ENCODE data around the gene B4GALT3.

B4GALT3 gene

DNA sequence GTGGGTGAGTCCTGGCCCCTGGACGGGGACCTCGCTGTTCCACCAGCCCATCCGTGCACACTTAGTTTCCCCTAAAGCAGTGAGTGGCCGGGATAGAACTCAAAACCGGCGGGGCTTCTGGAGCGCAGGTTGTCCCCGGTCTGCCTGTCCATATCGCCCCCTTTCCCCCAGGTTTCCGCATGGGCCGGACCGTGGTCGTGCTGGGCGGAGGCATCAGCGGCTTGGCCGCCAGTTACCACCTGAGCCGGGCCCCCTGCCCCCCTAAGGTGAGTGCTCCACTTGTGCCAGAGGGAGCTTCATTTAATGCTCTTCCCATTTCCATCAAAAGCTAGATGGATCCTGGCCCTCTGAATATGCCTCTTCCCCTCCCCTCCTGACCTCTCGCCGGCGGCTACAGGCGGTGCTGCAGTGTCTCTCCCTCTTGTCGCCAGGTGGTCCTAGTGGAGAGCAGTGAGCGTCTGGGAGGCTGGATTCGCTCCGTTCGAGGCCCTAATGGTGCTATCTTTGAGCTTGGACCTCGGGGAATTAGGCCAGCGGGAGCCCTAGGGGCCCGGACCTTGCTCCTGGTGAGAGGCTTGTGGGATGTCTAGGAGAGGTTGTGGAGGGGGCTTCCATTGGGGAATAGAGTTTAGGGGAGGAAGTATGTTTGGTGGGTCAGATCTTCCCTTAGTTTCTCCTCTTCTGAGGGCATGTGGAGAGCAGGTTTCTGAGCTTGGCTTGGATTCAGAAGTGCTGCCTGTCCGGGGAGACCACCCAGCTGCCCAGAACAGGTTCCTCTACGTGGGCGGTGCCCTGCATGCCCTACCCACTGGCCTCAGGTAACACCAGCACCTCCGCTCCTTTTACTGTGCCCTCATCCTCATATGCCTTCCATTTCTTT is 10.4 kb downstream of the B4GALT3 start:
- peak overlapping the region; percentile 73 to 93 for H3K4me3 ChIP-seq (ENCODE audit: low read depth in 1 of 2, low read length in 2 of 2)
- H3K9me3 ChIP-seq (ENCODE audit: low read length), result no peaks in the 10 kb centered on the region
- H3K27me3 ChIP-seq (ENCODE audit: control insufficient read depth in 1 of 2, insufficient read depth in 2 of 2, low read length in 2 of 2), result no peaks in the 10 kb centered on the region
- H3K4me1 ChIP-seq (ENCODE audit: insufficient read depth, low read length), result peaks cover 20% of the 10 kb centered on the region
- H3K9ac ChIP-seq (ENCODE audit: low read length), result peak overlapping the region; percentile 94
- H3K27ac ChIP-seq (ENCODE audit: low read depth, low read length), result peak overlapping the region; percentile 95
- peaks cover 61% of the 10 kb centered on the region for H3K36me3 ChIP-seq (ENCODE audit: insufficient read depth, low read length)

DNA sequence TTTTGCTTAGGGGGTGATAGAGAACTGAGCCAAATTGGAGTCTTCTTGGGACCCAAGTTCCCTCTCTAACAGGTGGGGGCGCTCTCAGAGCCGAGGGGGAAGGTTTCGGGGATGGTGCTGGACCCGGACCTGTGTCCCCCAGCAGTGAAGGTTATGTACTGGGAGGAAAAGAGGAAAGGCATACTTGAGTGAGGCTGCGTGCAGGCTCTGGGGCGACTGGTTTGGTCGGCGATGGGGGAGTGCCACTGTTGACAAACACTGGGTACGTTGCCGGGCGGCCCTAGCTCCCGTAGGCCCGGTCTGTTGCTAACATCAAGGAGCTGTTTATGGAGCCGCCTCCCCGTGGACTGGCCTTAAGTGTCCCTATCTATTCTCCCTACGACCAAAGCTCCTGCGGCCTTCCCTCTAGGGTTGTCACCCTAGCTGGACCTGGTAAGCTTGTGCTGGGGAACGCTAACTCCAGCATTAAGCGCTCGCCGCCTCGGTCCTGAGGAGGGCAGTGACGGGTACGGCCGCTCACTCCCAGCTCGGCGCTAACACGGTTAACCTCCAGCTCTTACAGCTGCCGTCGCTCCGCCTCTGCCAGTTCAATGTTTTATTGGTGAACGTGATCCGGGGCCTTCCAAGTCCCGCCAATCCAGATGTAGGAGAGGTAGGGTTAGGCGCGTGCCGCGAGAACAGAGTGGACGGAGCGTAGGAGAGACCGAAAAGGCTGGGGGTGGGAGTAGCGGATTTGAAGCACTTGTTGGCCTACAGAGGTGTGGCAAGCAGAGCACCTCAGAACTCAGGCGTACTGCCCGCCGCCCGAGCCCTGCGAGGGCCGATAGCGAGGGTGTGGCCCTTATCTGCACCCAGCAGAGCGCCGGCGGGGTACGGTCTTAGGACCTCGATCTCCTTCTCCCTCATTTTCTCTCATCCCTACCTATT is 11.3 kb downstream of the B4GALT3 start, which contains the start of gene PPOX:
PPOX (plus strand) TSS at position 685 of the 927 bp plus-strand sequence. CDS start 422 bp downstream, outside the sequence.
- Histone ChIP-seq H3K36me3 (ENCODE audit: insufficient read depth, low read length) (peaks cover 57% of the 10 kb centered on the region), H3K4me1 (ENCODE audit: insufficient read depth, low read length) (peaks cover 25% of the 10 kb centered on the region), H3K27ac (ENCODE audit: low read depth, low read length) (peak within 1 kb of the TSS; percentile 95)

DNA sequence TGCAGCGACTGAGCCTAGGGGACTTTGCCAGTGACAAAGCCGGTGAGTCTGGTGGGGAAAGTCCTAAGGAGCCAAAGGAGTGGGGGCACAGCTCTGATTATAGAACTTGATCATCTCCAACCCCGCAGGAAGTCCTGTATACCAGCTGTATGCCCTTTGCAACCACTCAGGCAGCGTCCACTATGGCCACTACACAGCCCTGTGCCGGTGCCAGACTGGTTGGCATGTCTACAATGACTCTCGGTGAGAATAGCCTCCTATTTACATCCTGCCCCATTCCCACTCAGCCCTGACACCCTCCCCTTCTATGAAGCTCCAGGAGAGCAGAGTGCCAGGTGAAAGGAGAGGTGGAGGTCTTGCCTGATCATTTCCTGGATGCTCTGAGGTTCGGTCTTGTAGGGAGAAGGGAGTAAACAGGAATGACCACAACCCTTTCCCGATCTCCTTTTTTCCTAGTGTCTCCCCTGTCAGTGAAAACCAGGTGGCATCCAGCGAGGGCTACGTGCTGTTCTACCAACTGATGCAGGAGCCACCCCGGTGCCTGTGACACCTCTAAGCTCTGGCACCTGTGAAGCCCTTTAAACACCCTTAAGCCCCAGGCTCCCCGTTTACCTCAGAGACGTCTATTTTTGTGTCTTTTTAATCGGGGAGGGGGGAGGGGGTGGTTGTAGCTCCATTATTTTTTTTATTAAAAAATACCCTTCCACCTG is 12.3 kb downstream of the B4GALT3 start:
- Histone ChIP-seq H3K9me3 (ENCODE audit: low read length) (no peaks in the 10 kb centered on the region), H3K27ac (ENCODE audit: low read depth, low read length) (peak overlapping the region; percentile 95), H3K4me3 (ENCODE audit: low read depth in 1 of 2, low read length in 2 of 2) (peak overlapping the region in 1 of 2 donors; percentile 93), H3K4me1 (ENCODE audit: insufficient read depth, low read length) (peaks cover 35% of the 10 kb centered on the region), H3K36me3 (ENCODE audit: insufficient read depth, low read length) (peaks cover 52% of the 10 kb centered on the region), H3K9ac (ENCODE audit: low read length) (no peak overlapping the region), H3K27me3 (ENCODE audit: control insufficient read depth in 1 of 2, insufficient read depth in 2 of 2, low read length in 2 of 2) (no peaks in the 10 kb centered on the region)

More for the DNA sequence above, 11.3 kb downstream of the B4GALT3 start, which contains the start of gene PPOX:
- peak within 1 kb of the TSS; percentile 94 for H3K9ac ChIP-seq (ENCODE audit: low read length)
- no peaks in the 10 kb centered on the region for H3K27me3 ChIP-seq (ENCODE audit: control insufficient read depth in 1 of 2, insufficient read depth in 2 of 2, low read length in 2 of 2)
- no peaks in the 10 kb centered on the region for H3K9me3 ChIP-seq (ENCODE audit: low read length)
- H3K4me3 ChIP-seq (ENCODE audit: low read depth in 1 of 2, low read length in 2 of 2), result peak within 1 kb of the TSS; percentile 73 to 93

DNA sequence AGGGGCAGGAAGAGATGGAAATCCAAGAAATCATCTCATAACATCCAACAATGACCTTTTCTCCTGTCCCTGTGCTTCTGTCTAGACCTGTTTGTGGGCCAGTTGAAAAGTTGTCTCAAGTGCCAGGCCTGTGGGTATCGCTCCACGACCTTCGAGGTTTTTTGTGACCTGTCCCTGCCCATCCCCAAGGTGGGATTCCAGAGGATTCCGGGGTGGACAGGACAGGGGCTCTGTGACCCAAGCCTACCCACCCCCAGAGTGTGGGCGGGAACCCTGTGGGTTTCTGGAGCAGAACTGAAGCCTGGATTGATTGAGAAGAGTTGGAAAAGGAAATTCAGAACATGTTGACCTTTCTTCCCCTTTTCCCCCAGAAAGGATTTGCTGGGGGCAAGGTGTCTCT is 13.5 kb downstream of the B4GALT3 start:
- Histone ChIP-seq H3K9ac (ENCODE audit: low read length) (no peak overlapping the region), H3K27ac (ENCODE audit: low read depth, low read length) (no peak overlapping the region), H3K4me3 (ENCODE audit: low read depth in 1 of 2, low read length in 2 of 2) (no peak overlapping the region), H3K36me3 (ENCODE audit: insufficient read depth, low read length) (peaks cover 40% of the 10 kb centered on the region), H3K9me3 (ENCODE audit: low read length) (no peaks in the 10 kb centered on the region), H3K4me1 (ENCODE audit: insufficient read depth, low read length) (peaks cover 39% of the 10 kb centered on the region), H3K27me3 (ENCODE audit: control insufficient read depth in 1 of 2, insufficient read depth in 2 of 2, low read length in 2 of 2) (no peaks in the 10 kb centered on the region)

DNA sequence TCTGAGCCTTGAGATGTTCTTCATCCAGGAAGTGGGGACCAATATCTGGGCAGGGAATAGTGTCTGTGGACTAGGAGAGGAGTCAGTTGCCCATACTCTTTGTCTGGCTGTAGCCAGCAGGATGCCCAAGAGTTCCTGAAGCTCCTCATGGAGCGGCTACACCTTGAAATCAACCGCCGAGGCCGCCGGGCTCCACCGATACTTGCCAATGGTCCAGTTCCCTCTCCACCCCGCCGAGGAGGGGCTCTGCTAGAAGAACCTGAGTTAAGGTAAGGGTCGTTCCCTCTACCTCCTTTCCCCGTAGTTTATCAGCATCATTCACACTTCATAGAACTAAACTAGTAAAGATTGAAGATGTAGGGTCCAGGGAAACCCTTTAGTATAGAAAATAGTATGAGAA is 14.5 kb downstream of the B4GALT3 start:
- Histone ChIP-seq H3K4me3 (ENCODE audit: low read depth in 1 of 2, low read length in 2 of 2) (no peak overlapping the region), H3K4me1 (ENCODE audit: insufficient read depth, low read length) (peaks cover 42% of the 10 kb centered on the region), H3K9me3 (ENCODE audit: low read length) (no peaks in the 10 kb centered on the region), H3K27ac (ENCODE audit: low read depth, low read length) (no peak overlapping the region), H3K9ac (ENCODE audit: low read length) (no peak overlapping the region), H3K36me3 (ENCODE audit: insufficient read depth, low read length) (peaks cover 47% of the 10 kb centered on the region), H3K27me3 (ENCODE audit: control insufficient read depth in 1 of 2, insufficient read depth in 2 of 2, low read length in 2 of 2) (no peaks in the 10 kb centered on the region)

DNA sequence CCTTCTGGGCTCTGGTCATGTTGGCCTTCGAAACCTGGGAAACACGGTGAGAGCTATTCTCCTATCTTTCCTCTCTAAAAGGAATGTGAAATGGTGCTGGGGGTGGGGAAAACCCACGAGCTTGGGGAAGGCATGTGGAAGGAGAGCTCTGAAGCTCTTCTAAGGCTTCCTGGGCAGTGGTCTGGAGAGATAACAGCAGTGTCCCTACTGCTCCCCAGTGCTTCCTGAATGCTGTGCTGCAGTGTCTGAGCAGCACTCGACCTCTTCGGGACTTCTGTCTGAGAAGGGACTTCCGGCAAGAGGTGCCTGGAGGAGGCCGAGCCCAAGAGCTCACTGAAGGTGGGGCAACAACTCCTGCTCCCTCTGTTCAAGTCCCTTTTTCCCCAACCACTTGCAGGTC is 15.3 kb downstream of the B4GALT3 start:
- no peaks in the 10 kb centered on the region for H3K27me3 ChIP-seq (ENCODE audit: control insufficient read depth in 1 of 2, insufficient read depth in 2 of 2, low read length in 2 of 2)
- peaks cover 34% of the 10 kb centered on the region for H3K4me1 ChIP-seq (ENCODE audit: insufficient read depth, low read length)
- H3K27ac ChIP-seq (ENCODE audit: low read depth, low read length), result no peak overlapping the region
- no peaks in the 10 kb centered on the region for H3K9me3 ChIP-seq (ENCODE audit: low read length)
- H3K36me3 ChIP-seq (ENCODE audit: insufficient read depth, low read length), result peaks cover 52% of the 10 kb centered on the region
- no peak overlapping the region for H3K9ac ChIP-seq (ENCODE audit: low read length)
- no peak overlapping the region for H3K4me3 ChIP-seq (ENCODE audit: low read depth in 1 of 2, low read length in 2 of 2)

DNA sequence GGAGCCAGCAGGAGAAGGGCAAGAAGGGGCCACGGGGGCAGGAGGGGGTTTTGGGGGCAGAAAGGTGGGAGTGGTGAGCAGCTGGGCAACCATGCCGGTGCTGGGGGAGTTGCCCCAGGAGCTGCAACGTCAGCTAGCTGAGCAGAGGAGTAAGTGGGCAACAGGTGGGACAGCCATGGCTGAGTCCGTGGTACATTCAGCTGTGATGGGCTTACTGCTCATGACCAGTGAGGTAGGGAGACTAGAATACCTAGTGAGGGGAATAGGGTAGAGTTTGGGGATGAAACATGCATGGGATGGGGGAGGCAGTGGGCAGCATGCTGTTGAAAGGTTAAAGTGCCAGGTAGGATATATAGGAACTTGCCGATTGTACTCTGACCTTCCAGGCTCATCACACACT is 15.7 kb downstream of the B4GALT3 start:
- Histone ChIP-seq H3K27me3 (ENCODE audit: control insufficient read depth in 1 of 2, insufficient read depth in 2 of 2, low read length in 2 of 2) (no peaks in the 10 kb centered on the region), H3K4me3 (ENCODE audit: low read depth in 1 of 2, low read length in 2 of 2) (no peak overlapping the region), H3K36me3 (ENCODE audit: insufficient read depth, low read length) (peaks cover 55% of the 10 kb centered on the region), H3K27ac (ENCODE audit: low read depth, low read length) (no peak overlapping the region), H3K4me1 (ENCODE audit: insufficient read depth, low read length) (peaks cover 32% of the 10 kb centered on the region), H3K9me3 (ENCODE audit: low read length) (no peaks in the 10 kb centered on the region), H3K9ac (ENCODE audit: low read length) (no peak overlapping the region)

DNA sequence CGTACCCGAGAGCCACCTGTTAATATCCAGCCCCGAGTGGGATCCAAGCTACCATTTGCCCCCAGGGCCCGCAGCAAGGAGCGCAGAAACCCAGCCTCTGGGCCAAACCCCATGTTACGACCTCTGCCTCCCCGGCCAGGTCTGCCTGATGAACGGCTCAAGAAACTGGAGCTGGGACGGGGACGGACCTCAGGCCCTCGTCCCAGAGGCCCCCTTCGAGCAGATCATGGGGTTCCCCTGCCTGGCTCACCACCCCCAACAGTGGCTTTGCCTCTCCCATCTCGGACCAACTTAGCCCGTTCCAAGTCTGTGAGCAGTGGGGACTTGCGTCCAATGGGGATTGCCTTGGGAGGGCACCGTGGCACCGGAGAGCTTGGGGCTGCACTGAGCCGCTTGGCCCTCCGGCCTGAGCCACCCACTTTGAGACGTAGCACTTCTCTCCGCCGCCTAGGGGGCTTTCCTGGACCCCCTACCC is 16.6 kb downstream of the B4GALT3 start:
- H3K4me1 ChIP-seq (ENCODE audit: insufficient read depth, low read length), result peaks cover 32% of the 10 kb centered on the region
- H3K27me3 ChIP-seq (ENCODE audit: control insufficient read depth in 1 of 2, insufficient read depth in 2 of 2, low read length in 2 of 2), result no peaks in the 10 kb centered on the region
- H3K9me3 ChIP-seq (ENCODE audit: low read length), result no peaks in the 10 kb centered on the region
- H3K4me3 ChIP-seq (ENCODE audit: low read depth in 1 of 2, low read length in 2 of 2), result peak overlapping the region in 1 of 2 donors; percentile 64
- H3K36me3 ChIP-seq (ENCODE audit: insufficient read depth, low read length), result peaks cover 55% of the 10 kb centered on the region
- H3K27ac ChIP-seq (ENCODE audit: low read depth, low read length), result no peak overlapping the region
- H3K9ac ChIP-seq (ENCODE audit: low read length), result no peak overlapping the region

DNA sequence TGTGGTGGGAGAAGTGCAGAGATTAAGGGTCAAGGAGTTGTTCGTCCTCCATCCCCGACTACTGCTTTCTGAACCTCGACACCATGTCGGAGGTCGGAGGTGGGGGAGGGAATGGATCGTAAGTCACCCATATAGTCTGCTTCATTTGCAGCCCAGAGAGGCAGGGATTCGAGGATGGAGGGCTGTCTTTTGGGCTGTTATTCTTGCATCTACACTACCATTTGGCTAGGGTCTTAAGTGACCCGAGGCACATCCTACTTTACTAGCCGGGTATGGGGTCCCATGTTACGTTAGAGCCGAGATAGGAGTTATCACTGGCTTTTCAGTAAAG is 17.4 kb downstream of the B4GALT3 start:
- Histone ChIP-seq H3K9me3 (ENCODE audit: low read length) (no peaks in the 10 kb centered on the region), H3K36me3 (ENCODE audit: insufficient read depth, low read length) (peaks cover 54% of the 10 kb centered on the region), H3K4me3 (ENCODE audit: low read depth in 1 of 2, low read length in 2 of 2) (peak overlapping the region; percentile 64 to 85), H3K27me3 (ENCODE audit: control insufficient read depth in 1 of 2, insufficient read depth in 2 of 2, low read length in 2 of 2) (no peaks in the 10 kb centered on the region), H3K9ac (ENCODE audit: low read length) (peak overlapping the region; percentile 79), H3K27ac (ENCODE audit: low read depth, low read length) (peak overlapping the region; percentile 85), H3K4me1 (ENCODE audit: insufficient read depth, low read length) (peaks cover 27% of the 10 kb centered on the region)

DNA sequence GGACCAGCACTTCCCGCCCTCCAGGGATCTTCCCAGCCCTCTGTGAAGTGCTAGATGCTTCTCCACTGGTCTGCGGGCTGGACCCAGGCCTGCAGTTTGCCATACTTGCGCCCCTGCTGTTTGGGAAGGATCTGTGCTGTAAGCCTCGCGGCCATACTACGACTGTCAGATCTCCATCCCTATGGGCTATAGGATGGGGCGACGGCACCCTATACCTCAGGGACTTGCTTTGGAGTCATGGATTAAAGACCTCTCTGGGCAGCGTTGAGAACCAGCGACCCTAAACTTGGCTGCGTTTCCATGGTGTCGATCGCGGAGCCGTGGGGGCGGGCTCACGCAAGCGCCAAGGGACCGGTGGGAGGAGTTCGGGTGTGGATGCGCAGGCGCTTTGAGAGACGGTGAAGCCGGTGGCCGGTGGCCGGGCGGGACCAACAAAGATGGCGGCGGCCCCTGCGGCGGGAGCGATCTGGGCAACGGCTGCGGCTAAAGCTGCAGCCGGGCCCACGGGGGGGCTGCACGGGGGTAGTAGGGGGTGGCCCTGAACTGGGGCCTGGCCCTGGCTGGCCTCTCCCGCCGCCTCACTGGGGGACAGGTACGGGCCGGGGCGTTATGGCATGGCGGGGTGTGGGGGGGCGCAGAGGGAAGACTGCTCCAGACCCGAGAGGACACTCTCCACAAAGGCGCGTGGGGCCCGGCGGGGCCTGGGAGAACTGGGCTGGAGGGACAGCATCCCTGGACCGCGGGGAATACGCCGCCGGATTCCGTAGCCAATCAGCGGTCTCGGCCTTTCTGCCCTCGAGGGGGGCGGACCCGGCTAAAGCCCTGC is 18.0 kb downstream of the B4GALT3 start, which contains the start of gene USP21:
USP21 (plus strand) TSS at position 414 of the 826 bp plus-strand sequence. CDS start 1,141 bp downstream, outside the sequence.
- Histone ChIP-seq H3K9me3 (ENCODE audit: low read length) (no peaks in the 10 kb centered on the region), H3K27me3 (ENCODE audit: control insufficient read depth in 1 of 2, insufficient read depth in 2 of 2, low read length in 2 of 2) (no peaks in the 10 kb centered on the region), H3K4me1 (ENCODE audit: insufficient read depth, low read length) (peaks cover 32% of the 10 kb centered on the region), H3K27ac (ENCODE audit: low read depth, low read length) (peak within 1 kb of the TSS; percentile 85), H3K4me3 (ENCODE audit: low read depth in 1 of 2, low read length in 2 of 2) (peak within 1 kb of the TSS; percentile 64 to 85), H3K36me3 (ENCODE audit: insufficient read depth, low read length) (peaks cover 48% of the 10 kb centered on the region), H3K9ac (ENCODE audit: low read length) (peak within 1 kb of the TSS; percentile 79)
